CD8-positive, alpha-beta memory T cell (primary cell): ENCODE data around the gene SKOR2. TPM values are rescaled to one million over a fixed set of nuclear protein-coding genes. Genes with fewer than 3 reads are reported as not detected.
"Not testable (repeated sequence)": the region's sequence is repeated elsewhere in the genome, so short reads cannot be mapped to it uniquely, and the experiment has no call there.

ENCODE experiments used
- CTCF ChIA-PET: fragments of 350-600 bp; sonication (Branson Sonifier 250); formaldehyde crosslinking; loops from one replicate; lab custom pipeline; 2021; ENCODE audit warnings: antibody characterized with exemption; lab: Charles Lee
- POLR2A ChIA-PET: fragments of 350-600 bp; sonication (Branson Sonifier 250); formaldehyde crosslinking; loops from one replicate; lab custom pipeline; 2021; ENCODE audit warnings: antibody characterized with exemption; lab: Charles Lee
- DNase-seq, 5 donors: peaks; one replicate each; pipeline versions ENCODE4 v3.0.0 to v3.0.0-alpha.2; 2020 to 2022; ENCODE audit warnings: mixed read lengths in 1 of 5
- H3K27ac ChIP-seq: one replicate; pipeline ENCODE4 v1.7.0; 2013; ENCODE audit warnings: low read depth, mild to moderate bottlenecking, low read length, moderate library complexity
- H3K27me3 ChIP-seq: 2 replicates; pipeline ENCODE4 v1.7.0; 2013; ENCODE audit warnings: low read length, mild to moderate bottlenecking; ENCODE audit not compliant: insufficient read depth, poor library complexity, severe bottlenecking
- H3K36me3 ChIP-seq: 2 replicates; pipeline ENCODE4 v1.7.0; 2013; ENCODE audit warnings: mild to moderate bottlenecking, low read length, moderate library complexity; ENCODE audit not compliant: insufficient read depth
- H3K4me1 ChIP-seq: 2 replicates; pipeline ENCODE4 v1.7.0; 2013; ENCODE audit warnings: mild to moderate bottlenecking, low read length, moderate library complexity; ENCODE audit not compliant: insufficient read depth
- H3K4me3 ChIP-seq: 2 replicates; pipeline ENCODE4 v1.7.0; 2013; ENCODE audit warnings: mild to moderate bottlenecking, low read length
- H3K9me3 ChIP-seq: 2 replicates; pipeline ENCODE4 v1.7.0; 2013; ENCODE audit warnings: mild to moderate bottlenecking, low read length
- H3K27ac Mint-ChIP-seq, 8 donors: one replicate each; pipeline ENCODE4 v1.8.0; 2020 to 2021; ENCODE audit warnings: mixed read lengths in 8 of 8, mild to moderate bottlenecking in 6 of 8, inconsistent platforms in 3 of 8, moderate library complexity in 3 of 8
- H3K27me3 Mint-ChIP-seq, 2 donors: one replicate each; pipeline ENCODE4 v1.8.0; 2020 to 2021; ENCODE audit warnings: mixed read lengths in 2 of 2, mild to moderate bottlenecking in 1 of 2, moderate library complexity in 1 of 2
- H3K36me3 Mint-ChIP-seq, 3 donors: one replicate each; pipeline ENCODE4 v1.8.0; 2020 to 2021; ENCODE audit warnings: mixed read lengths in 3 of 3, inconsistent platforms in 1 of 3, mild to moderate bottlenecking in 1 of 3
- H3K4me1 Mint-ChIP-seq, 3 donors: one replicate each; pipeline ENCODE4 v1.8.0; 2020 to 2021; ENCODE audit warnings: mixed read lengths in 3 of 3, inconsistent platforms in 1 of 3, mild to moderate bottlenecking in 1 of 3
- H3K4me3 Mint-ChIP-seq, 7 donors: one replicate each; pipeline ENCODE4 v1.8.0; 2020 to 2021; ENCODE audit warnings: mixed read lengths in 7 of 7, mild to moderate bottlenecking in 6 of 7, moderate library complexity in 4 of 7, inconsistent platforms in 2 of 7
- H3K9me3 Mint-ChIP-seq, 5 donors: one replicate each; pipeline ENCODE4 v1.8.0; 2020 to 2022; ENCODE audit warnings: mixed read lengths in 5 of 5, mild to moderate bottlenecking in 3 of 5, moderate library complexity in 2 of 5, inconsistent platforms in 1 of 5
- polyA plus RNA-seq: library from polyadenylated mRNA; unstranded; fragments of 300-500 nt; fragmentation: Illumina TruSeq; gene quantifications from one replicate; pipeline ENCODE4 v1.2.3, GENCODE V29; 2021
- total RNA-seq, 2 experiments: library from RNA; stranded (reverse); gene quantifications; one replicate each; pipeline ENCODE4 v1.2.3, GENCODE V29; 2021

The SKOR2 gene
- total and polyA plus RNA-seq, 3 experiments from 2014 or later, result not detected

- DNase-seq, H3K4me1 Mint-ChIP-seq, POLR2A ChIA-PET, CTCF ChIA-PET, H3K36me3 ChIP-seq, H3K36me3 Mint-ChIP-seq, H3K4me1 ChIP-seq, H3K4me3 ChIP-seq, H3K27ac Mint-ChIP-seq, H3K4me3 Mint-ChIP-seq, H3K27me3 ChIP-seq, H3K27ac ChIP-seq, H3K9me3 ChIP-seq, H3K9me3 Mint-ChIP-seq: not testable (repeated sequence)
- H3K27me3 Mint-ChIP-seq, result peaks cover 18 to 40% of the 10 kb centered on the region in 2 donors
Observed at GRCh38 chr18:47195961-47196360, 55.5 kb downstream of the SKOR2 start.

GRCh38 chr18:47191961-47192360, 59.5 kb downstream of the SKOR2 start:
- ChIA-PET POLR2A (no interaction called here), CTCF (no interaction called here)
- no peak overlapping the region for H3K4me3 ChIP-seq
- H3K36me3 ChIP-seq, result no peaks in the 10 kb centered on the region
- H3K4me1 ChIP-seq, result no peaks in the 10 kb centered on the region
- Mint-ChIP-seq H3K27ac (no peak overlapping the region), H3K4me1 (no peaks in the 10 kb centered on the region), H3K36me3 (peaks cover 0 to 3% (median 1%) of the 10 kb centered on the region in 3 donors), H3K27me3 (peaks cover 10 to 51% of the 10 kb centered on the region in 2 donors), H3K9me3 (no peaks in the 10 kb centered on the region), H3K4me3 (no peak overlapping the region)
- H3K9me3 ChIP-seq, result no peaks in the 10 kb centered on the region
- DNase-seq, result no peak
- H3K27me3 ChIP-seq, result no peaks in the 10 kb centered on the region
- no peak overlapping the region for H3K27ac ChIP-seq

GRCh38 chr18:47187721-47188120, 63.7 kb downstream of the SKOR2 start:
- Mint-ChIP-seq H3K36me3 (peaks cover 0 to 14% (median 1%) of the 10 kb centered on the region in 3 donors), H3K4me1 (no peaks in the 10 kb centered on the region), H3K4me3 (no peak overlapping the region), H3K27me3 (peaks cover 7 to 34% of the 10 kb centered on the region in 2 donors), H3K9me3 (peaks cover 7 to 17% (median 13%) of the 10 kb centered on the region in 5 donors), H3K27ac (no peak overlapping the region)
- DNase-seq, result no peak
- H3K4me1 ChIP-seq, result no peaks in the 10 kb centered on the region
- H3K27ac ChIP-seq, result no peak overlapping the region
- no peaks in the 10 kb centered on the region for H3K27me3 ChIP-seq
- ChIA-PET POLR2A (no interaction called here), CTCF (interaction anchor here (1.8 kb wide), 1 partner anchor 14 kb away, joined by 4 read pairs; no protein-coding TSS in a partner anchor)
- H3K9me3 ChIP-seq, result no peaks in the 10 kb centered on the region
- no peaks in the 10 kb centered on the region for H3K36me3 ChIP-seq
- no peak overlapping the region for H3K4me3 ChIP-seq

- CTCF ChIA-PET, result no interaction called here
- DNase-seq, result no peak
- Mint-ChIP-seq H3K27ac (no peak overlapping the region), H3K4me3 (no peak overlapping the region), H3K27me3 (peaks cover 15 to 47% of the 10 kb centered on the region in 2 donors), H3K4me1 (no peaks in the 10 kb centered on the region), H3K36me3 (peaks cover 0 to 14% (median 1%) of the 10 kb centered on the region in 3 donors), H3K9me3 (peaks cover 7 to 17% (median 13%) of the 10 kb centered on the region in 5 donors)
- Histone ChIP-seq H3K4me1 (no peaks in the 10 kb centered on the region), H3K27ac (no peak overlapping the region), H3K36me3 (no peaks in the 10 kb centered on the region), H3K9me3 (no peaks in the 10 kb centered on the region), H3K27me3 (no peaks in the 10 kb centered on the region), H3K4me3 (no peak overlapping the region)
- POLR2A ChIA-PET, result no interaction called here
Observed at GRCh38 chr18:47184419-47185050, 66.9 kb downstream of the SKOR2 start.

GRCh38 chr18:47182156-47182555, 69.3 kb downstream of the SKOR2 start:
- H3K4me3 ChIP-seq, DNase-seq, H3K27ac ChIP-seq, H3K4me3 Mint-ChIP-seq, H3K4me1 ChIP-seq, H3K4me1 Mint-ChIP-seq, H3K27me3 ChIP-seq, CTCF ChIA-PET, POLR2A ChIA-PET, H3K27ac Mint-ChIP-seq, H3K36me3 ChIP-seq, H3K9me3 ChIP-seq: not testable (repeated sequence)
- H3K36me3 Mint-ChIP-seq, result peaks cover 0 to 14% (median under 1%) of the 10 kb centered on the region in 3 donors
- peaks cover 15 to 41% of the 10 kb centered on the region in 2 donors for H3K27me3 Mint-ChIP-seq
- H3K9me3 Mint-ChIP-seq, result peaks cover 7 to 17% (median 13%) of the 10 kb centered on the region in 5 donors

- Mint-ChIP-seq H3K9me3 (peaks cover 7 to 17% (median 13%) of the 10 kb centered on the region in 5 donors), H3K27ac (peak overlapping the region in 1 of 8 donors; percentile 3), H3K36me3 (peaks cover 0 to 14% (median 3%) of the 10 kb centered on the region in 3 donors), H3K27me3 (peaks cover 15 to 33% of the 10 kb centered on the region in 2 donors), H3K4me1 (peaks cover 0 to 4% (median 2%) of the 10 kb centered on the region in 3 donors), H3K4me3 (peak overlapping the region in 1 of 7 donors; percentile 6)
- no peaks in the 10 kb centered on the region for H3K4me1 ChIP-seq
- DNase-seq, result no peak
- no peak overlapping the region for H3K27ac ChIP-seq
- ChIA-PET POLR2A (no interaction called here), CTCF (no interaction called here)
- no peak overlapping the region for H3K4me3 ChIP-seq
- no peaks in the 10 kb centered on the region for H3K27me3 ChIP-seq
- no peaks in the 10 kb centered on the region for H3K9me3 ChIP-seq
- no peaks in the 10 kb centered on the region for H3K36me3 ChIP-seq
Observed at GRCh38 chr18:47180765-47181164, 70.7 kb downstream of the SKOR2 start.

GRCh38 chr18:47179520-47179919, 71.9 kb downstream of the SKOR2 start:
- Mint-ChIP-seq H3K36me3 (peaks cover 0 to 7% (median 7%) of the 10 kb centered on the region in 3 donors), H3K9me3 (peaks cover 2 to 9% (median 7%) of the 10 kb centered on the region in 5 donors), H3K4me3 (peak overlapping the region in 1 of 7 donors; percentile 7), H3K4me1 (peaks cover 0 to 4% (median 2%) of the 10 kb centered on the region in 3 donors), H3K27me3 (peaks cover 15 to 32% of the 10 kb centered on the region in 2 donors), H3K27ac (no peak overlapping the region)
- H3K4me3 ChIP-seq, result no peak overlapping the region
- no peaks in the 10 kb centered on the region for H3K27me3 ChIP-seq
- H3K27ac ChIP-seq, result no peak overlapping the region
- no peaks in the 10 kb centered on the region for H3K36me3 ChIP-seq
- no peak for DNase-seq
- POLR2A ChIA-PET, result no interaction called here
- peaks cover 9% of the 10 kb centered on the region for H3K4me1 ChIP-seq
- CTCF ChIA-PET, result interaction anchor here (0.8 kb wide), 1 partner anchor 30 kb away, joined by 4 read pairs; the partner anchor contains the start of gene HDHD2
- H3K9me3 ChIP-seq, result no peaks in the 10 kb centered on the region

- Histone ChIP-seq H3K36me3 (no peaks in the 10 kb centered on the region), H3K4me3 (peak within 1 kb of the TSS; percentile 79), H3K27me3 (no peaks in the 10 kb centered on the region), H3K27ac (peak within 1 kb of the TSS; percentile 62), H3K9me3 (no peaks in the 10 kb centered on the region), H3K4me1 (peaks cover 25% of the 10 kb centered on the region)
- peak; percentile 80 to 90 (median 81) for DNase-seq
- H3K27ac Mint-ChIP-seq, result peak within 1 kb of the TSS; percentile 49 to 95 (median 78)
- no peaks in the 10 kb centered on the region for H3K9me3 Mint-ChIP-seq
- peak within 1 kb of the TSS in 5 of 7 donors; percentile 40 to 75 (median 69) for H3K4me3 Mint-ChIP-seq
- H3K4me1 Mint-ChIP-seq, result peaks cover 0 to 11% (median 2%) of the 10 kb centered on the region in 3 donors
- ChIA-PET POLR2A (no interaction called here), CTCF (interaction anchor here (1.3 kb wide), 1 partner anchor 25 kb away, joined by 4 read pairs; the partner anchor contains the start of gene HDHD2)
- H3K27me3 Mint-ChIP-seq, result peaks cover 7 to 11% of the 10 kb centered on the region in 2 donors
- H3K36me3 Mint-ChIP-seq, result peaks cover 0 to 9% (median 0%) of the 10 kb centered on the region in 3 donors
Observed at GRCh38 chr18:47175898-47176575, 75.4 kb downstream of the SKOR2 start, which contains the start of gene IER3IP1. Gene IER3IP1, minus strand, starts transcription at chr18:47176364. Its CDS starts 87 bp downstream, at chr18:47176277.
